Motor neuron (in vitro differentiated cells): ENCODE data around the gene ABHD17A. TPM values are rescaled to one million over a fixed set of nuclear protein-coding genes. Genes with fewer than 3 reads are reported as not detected.

ENCODE experiments used
- ATAC-seq, 8 experiments: fragments of 200-7000 bp; cut with Tn5 transposase; replicated peaks in 6 of 8; 2 replicates each; pipeline ENCODE4 v1.8.0; 2021; ENCODE audit warnings: mild to moderate bottlenecking in 8 of 8, moderate library complexity in 8 of 8
- H3K27ac ChIP-seq, 2 donors: fragments of 250-450 bp; sonication (Bioruptor Pico); 2 replicates each; pipeline ENCODE4 v1.9.0; 2021; ENCODE audit warnings: antibody characterized with exemption in 2 of 2, mild to moderate bottlenecking in 2 of 2, moderate library complexity in 1 of 2
- H3K4me1 ChIP-seq, 2 donors: fragments of 250-450 bp; sonication (Bioruptor Pico); replicated peaks in 1 of 2; 2 replicates each; pipeline ENCODE4 v1.6.1; 2021; ENCODE audit warnings: antibody characterized with exemption in 2 of 2, mild to moderate bottlenecking in 2 of 2, moderate library complexity in 1 of 2
- H3K4me3 ChIP-seq, 5 donors: fragments of 250-450 bp; sonication (Bioruptor Pico); 2 replicates each; pipeline ENCODE4 v1.9.0; 2021; ENCODE audit warnings: antibody characterized with exemption in 5 of 5, mild to moderate bottlenecking in 5 of 5, moderate library complexity in 4 of 5
- WGBS, 10 experiments: fragments of 450-650 bp; shearing (Covaris generic); methylation state at CpG; one replicate each; pipeline ENCODE4 v1.0.0; 2022; 5-methylcytosine and 5-hydroxymethylcytosine counted together
- in situ Hi-C, 9 experiments: fragments of 400-800 bp; cut with MboI; loops; one replicate each; pipeline ENCODE4 v1.15.0; 2021; ENCODE audit warnings: low sequenced_read_pairs in 9 of 9, low pct_unique_long_range_greater_than_20kb in 2 of 9; ENCODE audit not compliant: unreplicated experiment in 9 of 9
- total RNA-seq, 8 experiments: library from RNA; unstranded; fragments of 300-600 nt; gene quantifications; 2 replicates each; pipeline versions ENCODE4 v1.2.3 to v1.2.4, GENCODE V29; 2022

ABHD17A gene
- total RNA-seq, 8 experiments from 2014 or later: 30.4 to 42.3 (median 37.2) TPM

DNA sequence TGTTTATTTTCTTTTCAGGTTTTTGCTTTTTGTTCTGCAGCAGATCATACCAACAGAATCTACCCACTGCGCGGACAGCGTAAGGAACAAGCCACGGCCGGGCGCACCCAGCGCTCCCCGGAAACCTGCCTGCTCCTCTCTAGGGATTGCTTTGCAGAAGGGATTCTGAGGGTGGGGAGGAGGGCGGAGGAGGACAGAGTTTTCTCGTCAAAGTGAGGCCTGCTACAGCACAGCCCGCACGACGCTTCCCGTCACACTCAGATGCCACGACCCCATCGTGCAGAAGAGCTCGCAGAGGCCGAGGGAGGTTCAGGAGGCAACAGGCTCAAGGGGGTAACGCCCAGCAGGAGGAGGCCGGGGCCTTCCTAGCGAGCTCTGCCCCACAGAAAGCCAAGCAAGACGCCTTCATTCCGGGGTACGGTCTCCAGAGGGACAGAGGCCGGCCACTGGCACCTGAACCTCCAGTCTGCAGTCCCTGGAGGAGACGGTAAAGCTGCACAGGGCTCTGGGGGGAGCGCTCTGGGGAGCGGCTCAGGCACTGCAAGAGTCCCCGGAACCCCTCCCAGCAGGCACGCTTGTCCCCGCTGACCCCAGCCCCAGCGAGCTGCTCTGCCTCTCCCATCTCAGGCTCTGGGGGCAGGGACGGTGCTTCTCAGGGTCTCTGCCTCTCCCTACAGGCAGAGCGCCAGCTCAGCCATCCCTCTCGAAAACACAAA lies 43.9 kb downstream of the ABHD17A start:
- 0 to 100% (median 81%) methylated on average over 1 to 7 of the region's 35 CpGs; no CpG with 5 or more reads in 4 of the 10 experiments for WGBS, 10 experiments
- peaks cover 0 to 32% of the 10 kb centered on the region in 2 donors for H3K4me1 ChIP-seq
- in situ Hi-C loops: no loop called here
- no peak overlapping the region for H3K4me3 ChIP-seq
- no peak for ATAC-seq
- H3K27ac ChIP-seq: no peak overlapping the region

GRCh38 chr19:1840541-1841115 lies 44.7 kb downstream of the ABHD17A start:
- ATAC-seq: peak in 1 of 8 experiments; percentile 1
- no peak overlapping the region for H3K27ac ChIP-seq
- in situ Hi-C loops: no loop called here
- no peak overlapping the region for H3K4me3 ChIP-seq
- 80 to 100% (median 96%) methylated on average over 1 to 4 of the region's 22 CpGs; no CpG with 5 or more reads in 5 of the 10 experiments for WGBS, 10 experiments
- peaks cover 0 to 32% of the 10 kb centered on the region in 2 donors for H3K4me1 ChIP-seq

- 67 to 100% (median 92%) methylated on average over 1 to 11 of the region's 25 CpGs; no CpG with 5 or more reads in 3 of the 10 experiments for WGBS, 10 experiments
- peaks cover 0 to 32% of the 10 kb centered on the region in 2 donors for H3K4me1 ChIP-seq
- in situ Hi-C loops: no loop called here
- ATAC-seq: peak in 2 of 8 experiments; percentile 11 to 39
- H3K4me3 ChIP-seq: no peak overlapping the region
- H3K27ac ChIP-seq: no peak overlapping the region
These were observed 45.4 kb downstream of the ABHD17A start for GRCh38 chr19:1839658-1840540.

DNA sequence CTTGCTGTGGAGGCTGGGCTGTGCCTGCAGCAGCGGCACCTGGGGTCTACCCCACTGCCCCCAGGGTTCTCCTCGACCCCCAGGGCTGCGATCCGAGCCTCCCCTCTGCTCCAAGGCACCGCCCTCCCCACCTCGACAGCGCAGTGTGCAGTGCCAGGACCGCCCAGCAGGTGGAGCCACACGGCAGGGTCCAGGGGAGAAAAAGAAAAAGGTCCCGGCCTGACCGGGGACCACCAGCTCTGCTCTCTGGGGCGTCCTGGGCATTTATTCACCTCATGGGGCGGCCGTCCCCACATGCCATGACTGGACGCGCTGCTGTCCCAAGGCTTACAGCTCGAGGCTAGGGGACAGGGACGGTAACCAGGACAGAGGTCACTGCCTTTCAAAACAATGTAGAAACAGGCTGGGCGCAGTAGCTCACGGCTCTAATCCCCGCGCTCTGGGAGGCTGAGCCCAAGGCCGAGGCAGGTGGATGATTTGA lies 47.6 kb downstream of the ABHD17A start:
- Histone ChIP-seq H3K4me3 (no peak overlapping the region), H3K4me1 (peaks cover 2 to 36% of the 10 kb centered on the region in 2 donors), H3K27ac (no peak overlapping the region)
- ATAC-seq: peak; percentile 5 to 59 (median 28)
- WGBS, 10 experiments: 0 to 4% methylated on average over 1 to 5 of the region's 23 CpGs; no CpG with 5 or more reads in 8 of the 10 experiments
- in situ Hi-C loops: no loop called here

GRCh38 chr19:1837222-1837565 lies 48.1 kb downstream of the ABHD17A start:
- no peak overlapping the region for H3K4me3 ChIP-seq
- H3K4me1 ChIP-seq: peaks cover 2 to 33% of the 10 kb centered on the region in 2 donors
- in situ Hi-C loops: no loop called here
- no peak overlapping the region for H3K27ac ChIP-seq
- 0 to 100% (median 56%) methylated on average over 1 to 5 of the region's 11 CpGs; no CpG with 5 or more reads in 7 of the 10 experiments for WGBS, 10 experiments
- ATAC-seq: peak in 3 of 8 experiments; percentile 2 to 4 (median 3)

GRCh38 chr19:1836458-1837221 lies 48.7 kb downstream of the ABHD17A start:
- ATAC-seq: peak in 1 of 8 experiments; percentile 1
- Histone ChIP-seq H3K27ac (no peak overlapping the region), H3K4me1 (peaks cover 2 to 30% of the 10 kb centered on the region in 2 donors), H3K4me3 (no peak overlapping the region)
- in situ Hi-C loops: no loop called here
- 87 to 100% (median 96%) methylated on average over 2 to 4 of the region's 31 CpGs; no CpG with 5 or more reads in 6 of the 10 experiments for WGBS, 10 experiments

GRCh38 chr19:1833540-1833939 lies 51.8 kb downstream of the ABHD17A start:
- peaks cover 2 to 13% of the 10 kb centered on the region in 2 donors for H3K4me1 ChIP-seq
- in situ Hi-C loops: no loop called here
- 83% methylated on average over 1 of the region's 15 CpGs; no CpG with 5 or more reads in 9 of the 10 experiments for WGBS, 10 experiments
- H3K27ac ChIP-seq: peak overlapping the region in 1 of 2 donors; percentile 6
- peak in 4 of 8 experiments; percentile 15 to 53 (median 28) for ATAC-seq
- no peak overlapping the region for H3K4me3 ChIP-seq

GRCh38 chr19:1832046-1832663 lies 53.1 kb downstream of the ABHD17A start:
- 60 to 100% (median 93%) methylated on average over 1 to 11 of the region's 26 CpGs; no CpG with 5 or more reads in 2 of the 10 experiments for WGBS, 10 experiments
- Histone ChIP-seq H3K4me1 (peaks cover 2 to 8% of the 10 kb centered on the region in 2 donors), H3K27ac (no peak overlapping the region), H3K4me3 (no peak overlapping the region)
- in situ Hi-C loops: no loop called here
- ATAC-seq: no peak

DNA sequence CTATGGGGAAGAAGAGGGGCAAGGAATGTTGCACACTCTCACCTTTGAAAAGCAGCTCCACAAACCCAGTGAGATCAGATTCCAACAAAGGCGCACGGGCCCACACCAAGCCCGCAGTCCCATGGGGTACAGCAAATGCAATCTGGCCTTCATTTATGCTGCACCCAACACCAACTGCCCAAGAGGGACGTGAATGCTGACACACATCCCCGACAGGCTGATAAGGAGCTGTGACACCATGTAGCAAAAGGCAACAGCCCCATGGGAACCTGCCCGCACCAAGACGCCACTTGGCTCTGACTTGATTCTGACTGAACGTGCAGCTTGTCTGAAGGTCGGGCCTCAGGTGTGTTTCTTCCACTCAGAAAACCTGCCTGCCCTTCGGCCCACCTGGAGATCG lies 54.3 kb downstream of the ABHD17A start:
- Histone ChIP-seq H3K4me3 (no peak overlapping the region), H3K4me1 (peaks cover 4 to 18% of the 10 kb centered on the region in 2 donors), H3K27ac (no peak overlapping the region)
- ATAC-seq: no peak
- in situ Hi-C loops: no loop called here
- WGBS, 10 experiments: 90 to 100% (median 97%) methylated on average over 2 to 7 of the region's 11 CpGs; no CpG with 5 or more reads in 5 of the 10 experiments

DNA sequence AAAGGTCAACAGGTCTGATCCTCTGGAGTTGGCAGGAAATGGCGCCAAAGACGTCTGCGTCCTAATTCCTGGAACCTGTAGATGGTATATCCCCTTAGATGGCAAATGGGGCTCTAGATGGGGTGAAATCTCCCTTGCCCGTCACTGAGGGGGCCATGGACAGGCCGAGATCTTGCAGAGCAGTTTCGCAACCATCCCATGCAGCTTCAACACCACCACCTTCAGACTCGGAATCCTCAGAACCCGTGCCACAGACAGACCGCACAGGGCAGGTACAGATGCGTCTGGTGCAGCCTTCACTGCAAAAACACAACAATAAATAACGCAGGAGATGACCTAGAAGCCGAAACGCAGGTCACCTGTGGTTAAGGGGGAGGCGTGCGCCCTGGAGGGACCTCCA lies 54.7 kb downstream of the ABHD17A start:
- WGBS, 10 experiments: 80 to 100% (median 98%) methylated on average over 1 to 12 of the region's 15 CpGs; no CpG with 5 or more reads in 5 of the 10 experiments
- ATAC-seq: no peak
- Histone ChIP-seq H3K27ac (no peak overlapping the region), H3K4me3 (no peak overlapping the region), H3K4me1 (peaks cover 4 to 22% of the 10 kb centered on the region in 2 donors)
- in situ Hi-C loops: no loop called here

DNA sequence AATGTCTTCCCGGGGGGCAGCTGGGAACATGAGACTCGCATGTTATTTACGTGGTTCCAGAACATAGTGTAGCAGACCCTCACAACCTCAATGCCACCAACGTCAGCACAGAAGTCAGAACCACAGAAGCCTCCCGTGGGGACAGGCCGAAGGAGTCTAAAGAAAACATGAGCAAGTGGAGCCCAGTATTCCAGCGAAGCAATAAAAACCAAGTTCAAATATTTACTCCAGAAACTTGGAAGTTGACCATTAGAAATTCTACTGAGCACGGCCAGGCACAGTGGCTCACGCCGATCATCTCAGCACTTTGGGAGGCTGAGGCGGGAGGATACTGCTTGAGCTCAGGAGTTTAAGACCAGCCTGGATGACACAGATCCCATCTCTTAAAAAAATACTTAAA lies 55.3 kb downstream of the ABHD17A start:
- Histone ChIP-seq H3K4me1 (peaks cover 4 to 22% of the 10 kb centered on the region in 2 donors), H3K4me3 (no peak overlapping the region), H3K27ac (no peak overlapping the region)
- in situ Hi-C loops: no loop called here
- WGBS, 10 experiments: 80 to 100% (median 97%) methylated on average over 1 to 8 of the region's 11 CpGs; no CpG with 5 or more reads in 2 of the 10 experiments
- ATAC-seq: no peak
